HG03457 (cell line): Measurements from ENCODE around the gene FBXL13.
A peak's percentile ranks its signal among the peaks of the same experiment; 100 is the strongest.
"Not testable (repeated sequence)": the region's sequence is repeated elsewhere in the genome, so short reads cannot be mapped to it uniquely, and the experiment has no call there.

Experiments
- ATAC-seq: cut with Tn5 transposase; IDR thresholded peaks from one replicate; pipeline ENCODE4 v1.9.1; 2021; ENCODE audit warnings: moderate number of reproducible peaks; ENCODE audit not compliant: unreplicated experiment

The FBXL13 gene

DNA sequence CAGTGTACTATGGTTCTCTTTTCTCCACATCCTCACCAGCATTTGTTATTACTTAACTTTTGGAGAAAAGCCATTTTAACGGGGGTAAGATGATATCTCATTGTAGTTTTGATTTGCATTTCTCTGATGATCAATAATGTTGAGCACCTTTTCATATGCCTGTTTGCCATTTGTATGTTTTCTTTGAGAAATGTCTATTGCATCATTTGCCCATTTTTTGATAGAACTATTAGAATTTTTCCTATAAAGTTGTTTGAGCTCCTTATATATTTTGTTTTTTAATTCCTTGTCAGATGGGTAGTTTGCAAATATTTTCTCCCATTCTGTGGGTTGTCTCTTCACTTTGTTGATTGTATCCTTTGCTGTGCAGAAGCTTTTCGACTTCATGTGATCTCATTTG is 172.5 kb downstream of the FBXL13 start:
- not testable (repeated sequence) for ATAC-seq

DNA sequence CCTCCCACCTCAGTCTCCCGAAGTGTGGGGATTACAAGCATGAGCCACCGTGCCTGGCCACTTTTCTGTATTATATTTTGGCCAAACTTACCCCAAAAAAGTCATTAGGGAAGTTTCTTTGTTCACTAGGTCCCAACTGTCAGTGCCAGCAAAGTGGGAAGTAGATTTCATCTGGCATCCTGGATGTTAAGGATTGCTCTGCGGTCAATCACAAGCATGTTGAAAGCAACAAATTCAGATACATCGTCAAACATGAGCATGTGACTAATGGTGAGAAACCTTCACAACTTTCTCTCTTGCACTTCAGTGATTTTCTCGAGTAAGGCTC is 176.1 kb downstream of the FBXL13 start:
- ATAC-seq, result no peak

DNA sequence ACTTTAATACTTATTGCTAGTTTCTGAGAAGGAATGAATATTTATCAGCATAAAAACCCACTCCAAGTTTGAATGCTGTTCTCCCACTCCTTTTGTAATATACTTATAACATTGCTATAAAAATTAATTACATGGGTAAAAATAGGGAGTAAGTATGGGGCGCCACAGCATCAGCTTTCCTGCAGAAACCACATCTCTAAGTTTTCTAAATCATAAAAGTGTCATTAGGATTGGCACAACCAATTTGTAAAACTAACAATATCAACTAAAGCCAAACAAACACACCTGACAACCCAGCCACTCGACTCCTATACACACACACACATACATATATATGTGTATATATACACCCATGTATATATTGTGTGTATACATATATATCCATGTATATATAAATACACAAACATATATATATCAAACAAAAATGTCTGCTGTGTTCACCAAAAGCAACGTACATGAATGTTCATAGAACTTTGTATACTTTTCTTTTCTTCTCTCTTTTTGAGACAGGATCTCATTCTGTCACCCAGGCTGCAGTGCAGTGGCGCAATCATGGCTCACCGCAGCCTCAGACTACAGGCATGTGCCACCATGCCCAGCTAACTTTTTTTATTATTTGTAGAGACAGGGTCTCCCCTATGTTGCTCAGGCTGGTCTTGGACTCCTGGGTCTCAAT is 176.6 kb downstream of the FBXL13 start:
- ATAC-seq, result no peak

DNA sequence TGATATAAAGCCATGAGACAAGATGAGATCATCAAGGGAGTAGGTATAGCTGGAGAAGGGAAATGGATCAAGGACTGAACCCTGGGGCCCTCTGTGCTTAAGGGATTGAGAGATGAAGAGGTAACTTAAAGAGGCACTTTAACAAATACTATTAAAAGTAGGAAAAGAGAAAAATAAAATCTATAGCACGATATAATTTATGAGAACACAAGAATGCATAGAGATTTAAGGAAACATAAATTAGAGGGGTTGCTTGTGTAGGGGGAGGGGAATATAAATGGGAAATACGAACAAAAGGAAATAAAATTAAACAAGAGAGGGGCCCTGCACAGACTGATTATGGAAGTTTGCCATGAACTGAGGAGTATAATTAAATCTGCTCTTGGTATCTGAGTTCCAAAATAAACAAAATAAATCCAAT is 177.4 kb downstream of the FBXL13 start:
- ATAC-seq, result no peak

DNA sequence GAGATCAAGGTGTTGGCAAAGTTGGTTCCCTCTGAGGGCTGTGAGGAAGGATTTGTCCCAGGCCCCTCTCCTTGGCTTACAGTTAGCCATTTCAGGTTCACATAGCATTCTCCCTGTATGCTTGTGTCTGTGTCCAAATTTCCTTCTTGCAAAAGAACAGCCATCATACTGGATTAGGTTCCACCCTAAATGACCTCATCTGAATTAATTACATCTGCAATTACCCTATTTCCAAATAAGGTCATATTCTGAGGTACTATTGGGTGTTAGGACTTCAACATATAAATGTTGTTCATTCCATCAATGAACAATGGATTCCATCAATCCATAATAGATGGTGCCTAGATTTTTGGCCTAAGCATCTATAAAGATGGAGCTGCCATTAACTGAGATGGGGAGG is 178.0 kb downstream of the FBXL13 start:
- no peak for ATAC-seq

DNA sequence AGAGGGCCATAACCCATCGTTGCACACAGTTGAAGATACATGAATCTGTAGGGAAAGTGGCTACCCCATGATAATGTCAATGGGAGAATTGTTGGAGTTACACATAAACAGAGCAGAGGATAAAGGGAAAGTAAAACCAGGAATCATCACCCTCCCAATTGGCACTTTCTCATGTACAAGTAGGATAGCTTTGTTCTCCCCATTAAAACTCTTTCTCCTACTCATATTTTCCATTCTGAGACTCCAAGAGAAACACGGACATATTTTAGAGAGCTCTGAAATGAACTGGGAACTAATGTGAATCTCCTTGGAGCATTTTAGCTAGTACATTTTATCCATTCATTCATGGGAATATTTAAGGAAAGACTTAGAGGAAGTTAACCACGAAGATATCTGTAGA is 179.0 kb downstream of the FBXL13 start:
- no peak for ATAC-seq

DNA sequence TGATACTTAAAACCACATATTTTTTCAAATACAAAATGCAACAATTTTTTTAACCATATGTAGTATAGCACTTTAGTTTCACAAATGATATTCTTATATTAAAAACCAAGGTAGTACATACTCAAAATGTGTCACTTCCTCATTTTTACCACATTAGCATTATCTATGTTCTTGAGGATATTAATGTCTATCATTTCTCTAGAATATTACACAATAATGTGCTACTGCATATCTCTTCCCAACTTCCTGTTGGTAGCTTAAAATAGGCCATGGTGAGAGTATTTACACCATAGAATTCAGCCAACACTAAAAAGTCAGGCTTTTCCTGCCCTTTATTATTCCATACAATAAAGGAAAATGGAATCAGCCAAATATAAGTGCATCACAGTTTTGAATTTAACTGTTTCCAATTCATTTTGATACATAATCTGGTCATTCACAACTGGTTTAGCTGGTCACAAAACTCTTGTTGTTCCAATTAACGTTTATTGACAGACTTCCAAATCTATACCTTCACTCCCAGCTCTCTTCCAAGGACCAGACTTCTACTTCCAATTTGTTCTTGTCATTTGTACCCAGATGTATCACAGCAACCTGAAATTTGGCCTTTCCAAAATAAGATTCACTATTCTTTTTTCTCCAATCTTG is 181.8 kb downstream of the FBXL13 start:
- ATAC-seq, result no peak

DNA sequence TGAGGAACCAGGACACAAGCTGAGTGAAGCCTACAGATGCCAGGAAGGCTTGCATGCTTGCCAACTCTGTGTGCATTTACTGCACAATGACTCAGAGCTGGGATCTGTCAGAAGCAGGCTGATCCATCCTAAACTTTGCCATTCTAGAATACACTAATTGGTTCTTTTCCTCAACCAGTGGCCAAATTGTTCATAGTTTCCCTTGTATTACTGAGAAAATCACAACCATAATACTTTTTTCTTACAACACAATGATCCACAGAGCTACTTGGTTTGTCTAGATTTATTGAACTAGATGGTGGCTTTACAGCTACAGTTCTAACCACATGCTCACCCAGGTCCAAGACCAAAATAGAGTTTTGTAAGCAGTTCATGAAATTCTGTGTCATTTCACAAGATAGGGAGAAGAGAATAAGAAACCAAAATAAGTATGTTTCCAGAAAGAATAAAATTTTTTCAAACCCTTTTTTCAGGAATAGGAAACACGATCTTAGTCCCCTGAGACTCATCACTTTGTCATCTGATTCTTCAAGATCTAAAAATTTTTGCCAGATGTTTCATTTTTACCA is 182.8 kb downstream of the FBXL13 start:
- no peak for ATAC-seq

DNA sequence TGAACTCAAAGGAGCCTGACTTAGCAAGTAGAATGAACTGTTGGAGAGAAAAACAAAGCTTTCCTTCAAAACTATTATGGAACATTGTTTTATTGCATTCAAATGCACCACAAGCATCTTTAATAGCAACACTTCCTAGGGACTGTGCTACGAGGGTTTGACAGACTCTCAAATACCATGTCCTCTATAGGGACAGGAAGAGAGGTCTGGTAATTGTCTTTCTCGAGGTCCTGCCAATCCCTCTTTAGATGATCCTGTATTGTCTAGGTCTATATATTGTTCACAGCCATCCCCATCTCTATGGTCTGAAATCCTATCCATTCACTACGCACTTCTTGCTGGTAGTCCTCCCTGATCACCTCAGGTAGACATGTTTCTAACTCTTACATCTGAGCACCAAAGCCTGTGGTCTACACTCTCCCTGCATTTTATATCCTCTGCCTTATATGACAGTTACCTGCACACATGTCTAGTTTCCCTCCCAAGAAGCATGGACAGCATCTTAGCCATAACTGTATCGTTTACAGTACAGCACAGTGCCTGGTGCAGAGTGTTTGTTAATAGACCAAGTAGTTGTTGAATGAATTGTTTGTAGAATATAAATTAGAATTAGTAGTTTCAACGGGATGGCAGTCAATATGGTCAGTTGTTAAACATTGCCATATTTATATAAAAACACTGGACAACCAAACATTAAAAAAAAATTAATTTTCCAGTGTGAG is 183.5 kb downstream of the FBXL13 start:
- no peak for ATAC-seq

DNA sequence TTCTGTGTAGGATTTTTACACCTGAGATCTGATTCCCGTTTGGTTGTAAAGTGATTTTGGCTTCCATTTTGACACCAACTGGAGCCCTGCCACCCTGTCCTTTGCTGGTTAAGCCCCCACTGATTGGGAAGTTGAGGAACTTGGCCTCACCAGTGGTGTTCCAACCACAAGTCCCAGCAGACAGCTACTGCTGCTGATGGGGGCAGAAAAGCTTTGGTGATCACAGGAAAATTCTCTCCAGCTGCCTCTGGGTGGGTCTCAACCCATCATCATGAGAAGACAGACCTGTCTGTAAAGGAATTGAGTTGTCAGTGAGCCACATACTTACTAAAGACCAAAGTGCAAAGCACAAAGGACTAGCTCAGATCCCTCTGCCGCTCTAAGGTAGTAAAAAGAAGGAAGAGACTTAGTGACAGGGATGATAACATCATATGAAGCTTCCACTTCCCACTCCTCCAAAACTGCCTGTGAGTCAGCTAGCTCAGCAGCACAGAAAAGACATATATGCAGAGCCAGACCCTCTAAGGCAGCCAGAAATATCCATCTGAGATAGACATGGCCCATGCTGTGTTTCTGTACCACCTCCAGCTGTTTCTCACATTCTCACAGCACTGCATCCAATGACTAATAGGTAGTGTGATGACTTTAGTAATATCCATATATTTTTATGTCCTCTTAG is 184.2 kb downstream of the FBXL13 start:
- ATAC-seq, result no peak

DNA sequence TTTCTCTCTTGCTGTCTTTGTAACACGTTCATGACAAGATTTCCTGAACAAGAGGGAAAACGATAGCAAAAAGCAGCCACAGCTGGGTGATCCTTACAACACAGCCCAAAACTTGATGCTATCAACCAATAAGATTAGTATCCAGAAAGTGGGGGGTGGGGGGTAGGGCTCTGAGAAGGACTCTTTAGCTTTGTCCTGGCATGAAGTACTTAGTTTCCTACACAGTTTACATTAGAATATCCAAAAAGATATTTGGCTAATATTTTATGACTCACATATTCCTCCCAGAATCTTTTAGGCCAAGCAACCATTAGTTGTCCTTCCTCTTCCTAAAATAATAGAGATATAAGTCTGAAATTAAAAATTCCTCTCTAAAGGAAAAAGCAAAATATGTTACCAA is 184.7 kb downstream of the FBXL13 start:
- ATAC-seq, result no peak

DNA sequence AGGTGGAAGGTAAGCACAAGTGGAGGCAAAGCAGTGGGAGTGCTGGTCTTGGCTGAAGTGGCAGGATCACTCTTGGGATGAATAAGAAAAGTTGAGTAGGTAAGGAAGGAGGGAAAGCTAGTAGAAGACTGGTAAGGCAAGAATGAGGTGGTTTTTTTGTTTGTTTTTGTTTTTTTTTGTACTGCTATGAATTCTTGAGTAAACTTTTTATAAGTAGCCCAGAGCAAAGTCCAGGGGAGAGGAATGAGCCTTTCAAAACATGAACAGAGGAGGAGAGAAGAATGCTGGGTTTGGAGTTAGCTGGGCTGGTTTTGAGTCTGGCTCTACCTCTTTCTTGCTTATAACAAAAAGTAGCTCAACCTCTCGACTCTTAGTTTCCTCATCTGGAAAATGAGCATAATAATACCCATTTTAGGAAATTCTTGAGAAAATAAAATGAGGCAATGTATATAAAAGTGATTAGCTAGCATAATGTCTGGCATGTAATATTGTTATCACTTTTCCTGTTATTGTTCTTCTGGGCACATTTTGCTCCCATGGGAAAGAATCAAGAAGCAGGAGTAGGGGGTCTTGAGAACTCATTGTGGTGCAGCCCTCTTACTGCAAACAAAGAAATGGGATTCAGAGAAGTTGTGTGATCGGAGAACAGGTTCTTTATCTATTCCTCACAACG is 185.9 kb downstream of the FBXL13 start:
- no peak for ATAC-seq

DNA sequence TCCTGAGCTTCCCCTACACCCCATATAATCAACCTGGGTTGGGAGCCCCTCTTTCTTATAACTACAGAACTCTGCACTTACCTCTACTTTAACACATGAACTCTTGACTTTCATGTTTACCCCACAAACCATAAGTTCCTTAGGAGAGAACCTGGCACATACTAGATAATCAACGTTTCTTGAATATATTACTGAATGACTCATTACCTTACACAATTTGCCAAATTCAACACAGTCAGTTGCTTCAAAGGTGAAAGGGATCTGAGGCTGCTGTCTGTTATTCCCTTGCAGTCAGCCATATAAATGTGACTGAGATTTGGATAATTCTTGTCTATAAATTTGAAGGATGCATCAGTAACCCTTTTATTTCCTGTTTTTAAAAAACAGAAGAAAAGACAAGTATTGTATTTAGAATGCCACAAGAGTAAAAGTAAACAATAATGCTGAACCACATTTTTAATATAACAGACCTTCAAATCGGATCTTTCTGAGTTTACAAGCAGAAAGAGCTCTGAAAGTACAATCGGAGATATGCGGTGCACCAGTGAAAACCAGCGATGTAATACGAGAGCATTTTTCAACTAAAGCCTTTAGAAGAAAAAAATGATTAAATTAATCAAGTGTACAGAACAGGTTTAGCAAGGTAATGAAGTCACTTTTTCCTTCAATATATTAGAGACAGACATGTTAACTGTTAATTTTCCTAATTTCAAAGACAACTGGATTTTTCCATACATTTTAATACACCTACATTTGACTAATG is 191.3 kb downstream of the FBXL13 start:
- ATAC-seq, result no peak

DNA sequence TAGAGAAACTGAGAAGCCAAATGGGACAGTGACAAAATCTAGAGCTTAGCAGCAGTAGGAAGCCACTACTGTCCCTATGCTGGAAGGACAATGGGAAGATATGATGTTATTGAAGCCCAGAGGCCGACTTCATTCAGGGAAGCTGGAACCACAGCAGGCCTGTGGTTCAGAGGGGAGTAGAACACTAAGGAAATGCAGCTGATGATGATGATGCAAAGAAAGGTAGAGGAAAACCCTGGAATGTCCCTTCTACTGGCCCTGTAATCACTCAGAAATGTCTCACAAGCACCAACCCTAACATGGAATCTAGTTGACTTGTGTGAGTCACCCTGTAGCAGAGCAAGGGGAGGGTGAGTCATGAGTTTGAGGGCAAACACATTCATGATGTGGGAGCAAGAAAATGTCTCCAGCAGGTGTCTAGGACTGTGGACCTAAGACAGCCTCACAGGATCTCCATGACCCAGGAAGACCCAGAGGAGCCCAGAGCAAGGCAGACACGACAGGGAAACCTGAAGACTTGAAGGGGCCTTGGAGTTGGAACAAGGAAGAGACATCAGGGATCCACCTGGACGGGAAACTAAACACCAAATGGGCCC is 198.8 kb downstream of the FBXL13 start:
- no peak for ATAC-seq

DNA sequence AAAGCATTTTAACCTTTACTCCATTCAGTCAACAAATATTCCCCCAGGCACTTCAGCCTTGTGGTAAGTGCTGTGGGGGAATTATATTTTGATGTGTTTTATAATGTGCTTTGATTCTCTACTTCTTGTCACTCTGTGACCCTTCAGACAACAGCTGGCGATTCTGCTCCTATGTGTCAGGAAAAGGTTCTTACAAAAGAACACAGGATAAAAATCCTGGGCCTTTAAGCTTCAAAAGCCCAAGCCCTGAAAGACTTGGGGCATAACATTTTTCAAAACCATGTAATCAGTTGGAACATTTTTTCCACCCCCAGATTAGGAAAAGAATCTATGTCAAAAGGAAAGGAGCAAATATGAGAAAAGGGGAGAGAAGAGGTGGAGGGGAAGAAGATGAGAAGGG is 199.6 kb downstream of the FBXL13 start:
- no peak for ATAC-seq

DNA sequence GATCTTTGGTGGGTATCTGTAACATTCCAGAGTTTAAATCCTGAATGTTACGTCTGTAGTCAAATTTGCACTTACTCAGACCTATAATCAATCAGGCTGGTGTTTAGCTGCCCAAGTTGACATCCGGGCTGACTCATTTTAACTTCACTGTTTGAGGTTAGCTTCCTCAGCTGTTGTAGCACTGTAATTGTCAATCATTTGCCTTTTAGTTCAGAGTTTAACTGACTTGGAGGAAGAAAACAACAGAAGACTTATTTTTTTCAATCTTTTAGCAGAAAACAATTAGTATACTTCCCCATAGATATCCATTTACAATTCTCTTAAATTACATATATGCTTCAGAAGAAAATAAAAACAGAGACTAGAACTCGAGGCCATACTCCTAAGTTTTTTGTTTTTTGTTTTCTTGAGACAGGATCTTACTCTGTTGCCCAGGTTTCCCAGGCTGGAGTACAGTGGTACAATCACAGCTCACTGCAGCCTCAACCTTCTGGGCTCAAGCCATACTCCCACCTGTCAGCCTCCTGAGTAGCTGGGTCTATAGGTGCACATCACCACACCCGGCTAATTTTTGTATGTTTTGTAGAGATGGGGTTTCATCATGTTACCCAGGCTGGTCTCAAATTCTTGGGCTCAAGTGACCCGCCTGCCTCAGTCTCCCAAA is 200.3 kb downstream of the FBXL13 start:
- ATAC-seq, result peak; percentile 98

DNA sequence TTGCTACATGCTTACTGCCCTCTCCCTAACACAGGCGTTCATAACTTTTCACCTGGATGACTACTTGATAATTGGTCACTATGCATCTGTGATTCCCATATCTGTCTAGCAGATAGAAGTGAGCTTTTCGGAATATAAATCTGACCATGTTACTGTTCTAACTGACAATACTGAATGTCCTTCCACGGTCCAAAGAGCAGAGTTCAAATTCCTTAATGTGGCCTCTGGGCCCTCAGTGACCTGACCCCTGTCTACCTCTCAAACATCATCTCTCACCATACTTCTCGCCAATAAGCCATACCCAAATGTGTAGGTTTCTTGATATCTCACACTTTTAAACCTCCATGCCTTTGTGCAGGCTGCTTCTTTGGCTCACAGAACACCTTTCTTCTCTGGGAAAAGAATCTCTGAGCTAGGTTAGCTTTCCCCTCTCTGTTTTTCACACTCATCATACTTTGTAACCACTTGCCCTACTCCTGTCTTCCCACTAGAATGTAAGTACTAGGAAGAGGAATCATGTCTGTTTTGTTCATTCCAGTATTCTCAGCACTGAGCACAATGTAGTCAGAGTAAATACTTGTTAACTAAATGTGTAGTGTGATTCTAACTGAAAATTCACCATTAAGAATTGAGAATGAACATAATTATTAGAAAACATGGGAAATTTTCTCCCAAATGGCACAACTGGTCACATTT is 201.0 kb downstream of the FBXL13 start:
- peak; percentile 27 for ATAC-seq

DNA sequence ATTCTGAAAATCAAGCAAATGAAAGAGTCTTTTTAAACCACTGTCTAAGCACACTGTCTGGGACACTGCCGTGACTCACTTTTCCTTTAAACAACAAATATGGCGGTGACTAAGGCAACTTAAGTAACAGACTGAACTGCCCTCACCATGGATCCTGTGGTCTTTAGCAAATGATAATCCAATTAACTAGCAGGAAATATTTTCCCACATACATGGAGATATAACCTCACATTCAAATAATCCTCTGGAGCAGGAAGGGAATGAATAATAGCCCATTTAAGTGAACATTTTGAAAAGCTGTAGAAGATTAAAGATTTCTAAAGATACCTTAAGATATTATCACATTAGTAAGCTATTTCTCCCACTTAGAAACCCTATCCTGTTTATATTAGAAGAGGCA is 202.1 kb downstream of the FBXL13 start:
- ATAC-seq, result no peak

DNA sequence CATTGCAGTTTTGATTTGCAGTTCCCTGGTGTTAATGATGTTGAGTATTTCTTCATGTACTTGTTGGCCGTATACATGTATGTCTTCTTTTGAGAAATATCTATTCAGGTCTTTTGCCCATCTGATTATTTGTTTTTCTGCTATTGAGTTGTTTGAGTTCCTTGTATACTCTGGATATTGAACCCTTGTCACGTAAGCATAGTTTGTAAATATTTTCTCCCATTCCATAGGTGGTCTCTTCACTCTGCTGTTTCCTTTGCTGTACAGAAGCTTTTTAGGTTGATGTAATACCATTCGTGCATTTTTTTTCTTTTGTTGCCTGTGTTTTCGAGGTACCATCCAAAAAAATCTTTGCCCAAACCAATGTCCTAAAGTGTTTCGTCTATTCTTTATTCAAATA is 205.4 kb downstream of the FBXL13 start:
- no peak for ATAC-seq
